ENCODE measurements around the gene NREP.

GRCh38 chr5:111743512-111743911 lies 13.5 kb downstream of the NREP start:
- no peak for TF ChIP-seq REST (IDR thresholded peaks at IDR 0.05; ENCODE audit: low read depth)
- TF ChIP-seq EP300 (IDR thresholded peaks at IDR 0.05; ENCODE audit: borderline replicate concordance) = no peak
- TF ChIP-seq TEAD4 (IDR thresholded peaks at IDR 0.05) = no peak
- no peak for TF ChIP-seq TAF1 (IDR thresholded peaks at IDR 0.05; ENCODE audit: low read depth)
- no peak for TF ChIP-seq YY1 (IDR thresholded peaks at IDR 0.05; ENCODE audit: low read depth)
- no peak for TF ChIP-seq MAX (IDR thresholded peaks at IDR 0.05)
- no peak for TF ChIP-seq ZBTB7A (IDR thresholded peaks at IDR 0.05; ENCODE audit: low read depth)

All from Ishikawa (cell line).